GM21619 (cell line): ENCODE measurements around the gene SHISA7.
A peak's percentile ranks its signal among the peaks of the same experiment; 100 is the strongest.

Experiments used
- ATAC-seq: cut with Tn5 transposase; IDR thresholded peaks from one replicate; pipeline ENCODE4 v1.9.1; 2021; ENCODE audit not compliant: unreplicated experiment

Gene SHISA7

DNA sequence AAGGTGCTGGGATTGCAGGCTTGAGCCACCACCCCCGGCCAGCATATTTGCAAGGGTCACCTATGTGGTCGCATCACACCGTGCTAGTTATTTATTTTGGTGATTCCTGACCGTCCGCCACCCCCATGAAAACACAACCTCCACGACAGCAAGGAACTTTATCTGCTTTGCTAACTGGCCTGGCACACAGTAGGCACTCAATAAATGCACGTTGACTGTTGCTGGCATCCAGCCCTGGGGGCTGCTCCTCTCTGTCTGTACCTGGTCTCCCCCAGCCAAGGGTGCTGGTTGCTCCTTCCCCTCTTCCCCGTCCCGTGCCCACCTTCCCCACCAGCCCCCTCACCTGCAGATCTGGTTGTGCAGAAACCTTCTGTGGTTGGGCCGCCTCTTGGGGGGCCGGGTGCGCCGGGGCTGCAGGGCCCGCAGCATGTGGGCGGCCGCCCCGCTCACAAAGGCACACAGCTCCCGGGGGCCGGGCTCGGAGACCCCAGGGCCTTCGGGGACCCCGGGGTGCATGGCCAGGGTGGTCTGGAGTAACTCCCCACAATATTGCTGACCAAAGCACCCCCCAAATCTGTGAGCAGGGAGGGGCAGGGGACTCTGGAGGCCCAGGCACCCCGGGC is 21.1 kb upstream of the SHISA7 start:
- ATAC-seq = no peak

DNA sequence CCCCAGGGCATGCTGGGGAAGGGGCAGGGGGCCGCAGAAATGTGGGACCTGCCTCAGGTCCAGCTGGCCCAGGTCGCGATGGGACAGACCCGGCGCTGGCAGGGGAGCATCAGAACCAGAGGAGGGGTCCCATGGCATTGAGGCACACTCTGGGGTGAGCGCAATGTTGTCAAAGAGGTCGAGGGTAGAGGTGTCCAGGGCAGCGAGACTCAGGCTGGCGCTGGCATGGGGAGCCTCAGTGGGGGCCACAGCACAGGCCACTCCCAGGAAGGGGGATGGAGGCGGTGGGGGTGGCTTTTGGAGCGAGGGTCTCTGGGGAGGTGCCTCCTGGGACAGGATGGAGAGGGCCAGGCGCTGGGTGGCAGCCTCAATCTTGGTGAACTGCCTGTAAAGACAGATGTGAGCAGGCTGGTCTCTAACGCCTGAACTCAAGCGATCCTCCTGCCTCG is 20.5 kb upstream of the SHISA7 start:
- no peak for ATAC-seq

DNA sequence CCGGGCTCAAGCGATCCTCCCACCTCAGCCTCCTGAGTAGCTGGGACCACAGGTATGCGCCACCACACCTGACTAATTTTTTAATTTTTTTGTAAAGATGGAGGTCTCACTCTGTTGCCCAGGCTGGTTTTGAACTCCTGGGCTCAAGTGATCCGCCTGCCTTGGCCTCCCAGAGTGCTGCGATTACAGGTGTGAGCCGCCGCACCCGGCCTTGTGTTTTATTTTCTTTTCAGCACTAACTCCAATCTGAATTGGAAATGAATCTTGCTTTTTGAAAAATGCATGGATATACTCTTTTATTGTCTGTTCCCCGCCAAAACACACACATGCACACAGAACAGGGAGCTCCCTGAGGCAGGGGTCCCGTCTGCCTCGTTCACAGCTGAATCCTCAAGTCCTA is 19.6 kb upstream of the SHISA7 start:
- ATAC-seq = no peak

DNA sequence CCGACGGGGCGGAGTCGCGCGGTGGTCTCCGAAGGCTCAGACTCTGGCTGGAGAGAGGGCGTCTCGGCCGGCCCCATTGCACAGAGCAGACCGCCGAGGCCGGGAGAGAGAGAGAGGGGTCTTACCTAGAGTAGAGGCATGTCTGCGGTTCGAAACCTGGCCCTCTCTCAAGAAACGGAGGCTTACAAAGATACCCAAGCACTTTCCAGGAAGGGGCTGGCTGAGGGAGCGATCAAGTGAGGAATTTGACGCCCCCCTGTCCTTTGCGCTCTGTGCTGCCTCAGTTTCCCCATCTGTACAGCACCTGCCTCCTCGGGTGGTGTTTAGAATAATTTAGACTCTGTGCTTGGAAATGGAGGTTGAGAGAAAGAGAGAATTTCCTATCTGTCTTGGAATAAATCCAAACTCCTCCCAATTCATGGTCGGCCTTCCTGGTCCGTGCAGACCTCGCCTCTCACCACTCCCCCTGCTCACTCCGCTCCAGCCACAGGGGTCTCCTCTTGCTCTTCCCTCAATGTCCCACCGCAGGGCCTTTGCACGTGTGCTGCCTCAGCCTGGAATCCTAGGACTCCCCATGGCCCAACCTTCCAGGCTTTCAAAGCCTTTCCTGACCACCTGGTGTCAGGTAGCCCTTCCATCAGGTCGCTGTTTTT is 19.0 kb upstream of the SHISA7 start:
- no peak for ATAC-seq

DNA sequence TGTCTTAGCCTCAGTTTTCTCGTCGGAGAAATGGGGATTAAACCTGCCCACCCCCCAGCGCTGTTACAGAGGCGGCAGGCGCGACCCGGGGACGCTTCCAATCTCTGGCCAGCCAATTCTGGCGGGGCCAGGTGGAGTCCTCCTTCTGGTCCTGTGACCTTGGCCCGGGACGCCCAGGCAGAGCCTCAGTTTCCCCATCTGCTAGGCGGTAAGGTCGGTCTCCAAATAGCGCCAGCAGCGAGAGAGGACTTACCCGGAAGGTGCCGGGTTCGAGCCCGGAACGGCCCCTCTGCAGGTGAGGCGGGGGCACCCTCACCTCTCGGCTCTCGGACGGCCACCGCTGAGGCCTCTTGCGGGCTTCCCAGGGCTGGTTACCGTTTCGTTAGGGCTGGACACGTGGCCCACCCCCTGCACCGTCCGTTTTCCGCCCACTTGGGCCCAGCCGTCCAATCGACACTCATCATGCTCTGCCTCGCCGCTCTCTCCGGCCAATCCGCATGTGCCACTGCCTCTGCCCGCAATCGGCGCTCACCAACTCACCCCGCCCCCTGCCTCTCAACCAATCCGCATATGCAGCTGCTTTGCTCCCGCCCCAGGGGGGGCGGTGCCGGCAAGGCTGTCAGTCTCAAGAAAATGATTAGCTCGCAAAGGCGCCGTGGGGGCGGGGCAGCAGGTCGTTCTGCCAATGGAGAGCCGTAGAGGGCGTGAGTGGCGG is 18.3 kb upstream of the SHISA7 start, which contains the start of gene ISOC2:
ISOC2 (minus strand) TSS at position 384 of the 715 bp plus-strand sequence. CDS start 5,156 bp downstream, outside the sequence.
- peak; percentile 93 for ATAC-seq

DNA sequence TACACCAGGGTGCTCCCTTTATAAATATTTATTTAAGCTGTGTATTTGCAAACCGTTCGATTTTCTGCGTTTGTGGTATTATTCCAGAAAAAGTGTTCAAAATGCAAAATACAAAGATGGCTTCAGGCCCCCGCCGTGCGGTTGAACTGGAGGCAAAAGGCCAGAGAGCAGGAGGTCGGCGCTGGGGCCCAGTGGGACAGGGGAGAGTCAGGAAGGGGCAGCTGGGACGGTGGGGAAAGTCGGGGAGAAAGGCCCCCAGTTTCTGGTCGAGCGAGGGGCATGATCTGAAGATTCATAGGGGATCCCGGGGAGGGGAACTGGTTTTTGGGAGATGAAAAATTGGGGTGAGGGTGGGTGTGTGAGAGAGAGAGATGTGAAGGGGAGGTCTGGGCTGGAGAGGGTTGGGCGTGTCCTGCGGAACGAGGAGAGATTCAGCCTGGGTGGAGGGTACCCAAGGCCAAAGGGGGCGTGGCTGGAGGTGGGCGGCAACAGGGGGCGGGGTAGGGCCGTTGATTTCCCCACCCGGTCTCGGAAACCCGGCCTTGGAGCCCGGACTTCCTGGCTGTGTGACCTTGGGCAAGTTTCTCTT is 17.7 kb upstream of the SHISA7 start:
- ATAC-seq = no peak

DNA sequence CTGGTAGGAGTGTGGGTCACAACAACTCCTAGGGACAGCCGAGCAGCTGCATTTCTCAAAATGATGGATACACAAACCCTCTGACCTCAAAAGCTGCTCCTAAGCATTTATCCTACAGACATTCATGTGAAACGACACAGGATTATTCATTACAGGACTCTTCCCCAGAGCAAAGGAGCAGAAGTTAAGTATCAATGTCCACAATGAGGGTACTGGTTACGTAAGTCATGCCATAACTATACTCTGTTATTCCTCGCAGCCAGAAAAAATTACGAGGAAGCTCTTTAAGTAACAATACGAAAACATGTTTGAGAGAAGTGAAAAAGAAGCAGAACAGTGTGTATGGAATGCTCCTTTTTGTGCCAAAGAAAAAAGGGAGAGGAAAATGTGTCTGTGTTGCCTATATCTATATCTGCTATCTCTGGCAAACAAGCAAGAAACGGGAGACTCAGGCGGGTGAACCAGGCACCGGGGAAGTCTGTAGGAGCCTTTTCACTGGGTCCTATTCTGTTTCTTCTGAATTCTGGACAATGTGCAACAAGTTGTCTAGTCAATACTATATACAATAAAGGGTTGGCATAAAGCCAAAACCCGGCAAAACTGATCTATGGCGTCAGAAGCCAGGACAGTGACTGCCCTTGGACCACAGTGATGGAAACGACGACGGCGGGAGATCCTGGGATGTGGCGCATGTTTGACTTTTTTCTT is 17.0 kb upstream of the SHISA7 start:
- no peak for ATAC-seq

DNA sequence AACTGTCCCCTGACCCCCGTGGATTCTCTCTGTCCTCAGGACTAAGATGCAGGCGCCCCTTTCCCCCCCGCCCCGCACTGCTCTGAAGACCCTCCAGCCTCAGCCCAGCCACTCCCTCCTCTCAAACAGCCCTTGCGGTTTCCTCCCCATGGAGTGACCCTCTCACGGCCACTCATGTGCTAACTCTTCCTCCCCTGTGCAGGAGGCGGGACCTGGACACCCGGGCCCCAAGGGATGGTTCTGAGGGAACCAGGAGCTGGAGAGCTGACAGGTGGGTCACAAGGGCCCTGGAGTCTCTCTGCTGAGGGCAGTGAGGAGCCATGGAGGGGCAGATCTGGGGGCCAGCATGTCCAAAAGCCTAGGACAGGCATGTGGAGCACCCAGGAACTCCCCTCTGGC is 16.4 kb upstream of the SHISA7 start:
- ATAC-seq = no peak

DNA sequence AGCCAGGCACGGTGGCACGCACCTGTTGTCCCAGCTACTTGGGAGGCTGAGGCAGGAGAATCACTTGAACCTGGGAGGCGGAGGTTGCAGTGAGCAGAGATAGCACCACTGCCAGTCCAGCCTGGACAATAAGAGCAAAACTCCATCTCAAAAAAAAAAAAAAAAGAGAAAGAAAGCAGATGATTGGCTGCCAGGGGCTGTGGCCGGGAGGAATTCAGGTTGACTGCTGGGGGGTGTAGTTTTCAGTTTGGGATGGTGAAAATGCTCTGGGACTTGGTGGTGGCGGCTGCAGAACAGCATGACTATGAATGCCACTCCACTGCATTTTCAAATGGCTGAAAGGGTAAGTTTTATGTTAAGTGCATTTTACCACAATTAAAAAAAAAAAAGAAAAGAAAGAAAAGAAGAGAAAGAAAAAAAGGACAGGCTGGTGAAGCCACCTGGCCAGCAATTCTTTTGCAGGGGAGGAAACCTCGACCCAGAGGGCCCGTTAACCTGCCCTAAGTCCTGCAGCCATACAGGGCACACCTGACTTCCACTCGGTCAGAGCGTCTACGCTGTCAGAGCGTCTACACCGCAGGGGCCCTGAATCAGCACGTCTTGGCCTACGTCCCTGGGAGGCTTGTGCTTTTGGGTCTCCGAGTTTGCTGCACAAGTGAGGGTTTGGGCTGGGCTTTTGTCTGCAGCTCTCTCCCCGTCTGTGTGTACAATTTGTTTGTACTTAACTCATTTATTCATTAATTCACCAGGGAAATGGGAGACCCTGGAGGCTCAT is 14.8 kb upstream of the SHISA7 start:
- ATAC-seq = no peak

DNA sequence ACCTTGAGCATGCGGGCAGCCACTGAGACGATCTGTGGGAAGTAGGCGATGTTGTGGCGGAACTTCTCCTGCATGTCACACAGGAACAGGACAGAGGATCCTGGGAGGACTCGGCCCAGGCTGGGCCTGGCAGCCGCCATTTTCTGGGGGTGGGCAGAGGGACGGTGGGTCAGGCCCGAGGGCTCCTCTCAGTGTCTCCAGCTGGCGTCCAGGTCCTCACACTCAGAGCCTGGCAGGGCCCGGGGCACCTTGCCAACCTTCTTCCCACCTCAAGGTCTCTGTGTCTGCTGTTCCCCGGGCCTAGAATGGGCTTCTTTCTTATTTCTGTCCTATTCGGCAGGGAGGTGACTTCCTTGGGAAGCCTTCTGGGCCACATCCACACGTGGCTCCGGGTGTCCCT is 13.2 kb upstream of the SHISA7 start:
- no peak for ATAC-seq

DNA sequence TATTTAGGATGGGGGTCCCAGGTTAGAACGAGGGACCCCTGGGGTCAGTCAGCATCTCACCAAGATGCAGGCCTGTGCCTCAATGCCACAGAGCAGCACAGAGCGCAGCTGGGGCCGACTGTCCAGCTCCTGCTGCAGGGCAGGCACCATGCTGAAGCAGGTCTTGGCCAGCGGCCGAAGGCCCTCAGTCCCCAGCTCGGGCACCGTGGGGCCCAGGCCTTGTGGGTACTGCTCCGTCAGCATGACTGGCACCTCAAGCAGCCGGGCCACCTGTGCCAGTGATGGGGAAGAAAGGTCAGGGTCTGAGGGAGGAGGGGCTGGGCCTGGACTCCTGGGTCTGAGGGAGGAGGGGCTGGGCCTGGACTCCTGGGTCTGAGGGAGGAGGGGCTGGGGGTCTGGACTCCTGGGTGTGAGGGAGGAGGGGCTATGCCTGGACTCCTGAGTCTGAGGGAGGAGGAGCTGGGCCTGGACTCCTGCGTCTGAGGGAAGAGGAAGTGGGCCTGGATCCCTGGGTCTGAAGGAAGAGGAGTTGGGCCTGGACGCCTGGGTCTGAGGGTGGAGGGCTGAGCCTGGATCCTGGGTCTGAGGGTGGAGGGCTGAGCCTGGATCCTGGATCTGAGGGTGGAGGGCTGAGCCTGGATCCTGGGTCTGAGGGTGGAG is 12.6 kb upstream of the SHISA7 start:
- ATAC-seq = no peak

DNA sequence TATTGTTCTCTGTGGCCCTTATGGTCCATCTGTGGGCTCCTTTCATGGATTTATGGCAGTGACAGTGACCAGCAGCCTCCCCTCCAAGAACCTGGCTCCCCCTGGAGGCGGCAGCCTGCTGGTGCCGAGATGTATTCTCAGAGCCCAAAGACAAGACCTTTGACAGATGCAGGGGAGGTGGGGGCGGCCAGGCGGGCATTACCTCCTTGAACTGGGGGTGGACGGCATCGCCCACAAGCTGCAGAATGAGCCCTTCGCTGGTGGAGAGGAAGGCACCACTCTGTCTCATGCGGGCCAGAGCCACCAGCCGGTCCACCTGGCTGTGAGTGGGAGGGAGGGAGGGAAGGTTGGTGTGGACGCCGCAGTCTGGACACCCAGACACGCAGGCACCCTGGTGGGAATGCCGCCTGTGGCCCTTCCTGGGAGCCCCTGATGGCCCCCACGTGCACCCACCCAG is 11.7 kb upstream of the SHISA7 start:
- ATAC-seq = no peak

DNA sequence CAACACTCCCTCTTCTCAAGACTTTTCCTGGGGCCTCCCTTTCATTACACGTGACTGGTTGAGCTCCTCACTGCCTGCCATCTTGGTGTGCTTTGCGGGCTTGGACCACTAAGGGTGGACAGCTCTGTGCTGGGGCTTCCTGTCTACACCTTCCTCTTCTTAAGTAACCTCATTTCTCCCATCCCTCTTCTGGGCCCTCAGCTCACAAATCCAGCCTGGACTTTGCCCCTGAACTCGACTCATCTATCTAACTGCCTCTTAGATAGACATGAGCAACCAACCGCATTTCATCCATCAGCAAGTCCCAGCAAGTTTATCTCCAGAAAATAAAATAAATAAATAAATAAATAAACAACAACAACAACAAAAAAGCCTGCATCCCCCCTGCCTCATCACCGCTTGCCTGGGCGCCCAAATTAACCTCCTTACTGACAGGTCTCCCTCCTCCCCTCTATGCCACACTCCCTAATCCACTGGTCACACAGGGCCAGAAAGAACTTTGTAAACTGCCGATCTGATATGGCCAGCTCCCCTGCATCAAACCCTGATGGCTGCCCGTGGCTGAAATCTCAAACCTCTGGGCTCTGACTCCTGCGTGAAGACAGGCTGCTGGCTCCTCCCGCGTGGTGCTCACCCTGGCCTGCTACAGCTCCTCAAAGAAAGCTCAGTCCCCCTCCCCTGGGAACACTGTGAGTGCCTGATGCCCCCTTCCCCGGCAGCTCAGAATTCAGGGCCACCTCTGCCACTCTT is 10.6 kb upstream of the SHISA7 start:
- ATAC-seq = no peak

DNA sequence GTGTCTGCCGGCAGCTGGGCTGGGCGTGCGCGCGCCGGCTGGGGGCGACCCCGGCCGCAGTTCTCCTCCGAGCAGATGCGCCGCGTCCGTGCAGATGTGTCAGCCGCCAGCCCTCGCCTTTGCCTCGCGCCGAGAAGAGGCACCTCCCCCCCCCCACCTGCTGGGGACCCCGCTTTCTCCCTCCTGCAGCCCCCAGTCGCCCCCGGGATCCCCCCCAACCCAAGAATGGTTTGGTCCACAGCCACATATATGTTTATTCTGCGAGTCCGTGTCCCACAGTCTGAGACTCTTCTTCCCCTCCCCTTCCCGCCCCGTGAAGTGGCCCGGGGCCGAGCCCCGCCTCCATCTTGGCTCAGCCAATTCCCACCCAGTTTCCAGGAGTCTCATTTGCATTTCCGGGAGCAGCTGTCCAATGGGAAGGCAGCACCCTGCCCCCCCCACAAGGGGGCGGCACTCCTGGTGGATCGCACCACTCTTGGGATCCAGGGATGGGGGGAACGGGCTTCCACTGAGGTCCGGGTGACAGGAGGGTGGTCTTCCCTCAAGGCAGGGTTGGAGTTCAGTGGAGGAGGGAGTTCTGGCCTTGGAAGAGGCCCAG is 9.7 kb upstream of the SHISA7 start:
- no peak for ATAC-seq

DNA sequence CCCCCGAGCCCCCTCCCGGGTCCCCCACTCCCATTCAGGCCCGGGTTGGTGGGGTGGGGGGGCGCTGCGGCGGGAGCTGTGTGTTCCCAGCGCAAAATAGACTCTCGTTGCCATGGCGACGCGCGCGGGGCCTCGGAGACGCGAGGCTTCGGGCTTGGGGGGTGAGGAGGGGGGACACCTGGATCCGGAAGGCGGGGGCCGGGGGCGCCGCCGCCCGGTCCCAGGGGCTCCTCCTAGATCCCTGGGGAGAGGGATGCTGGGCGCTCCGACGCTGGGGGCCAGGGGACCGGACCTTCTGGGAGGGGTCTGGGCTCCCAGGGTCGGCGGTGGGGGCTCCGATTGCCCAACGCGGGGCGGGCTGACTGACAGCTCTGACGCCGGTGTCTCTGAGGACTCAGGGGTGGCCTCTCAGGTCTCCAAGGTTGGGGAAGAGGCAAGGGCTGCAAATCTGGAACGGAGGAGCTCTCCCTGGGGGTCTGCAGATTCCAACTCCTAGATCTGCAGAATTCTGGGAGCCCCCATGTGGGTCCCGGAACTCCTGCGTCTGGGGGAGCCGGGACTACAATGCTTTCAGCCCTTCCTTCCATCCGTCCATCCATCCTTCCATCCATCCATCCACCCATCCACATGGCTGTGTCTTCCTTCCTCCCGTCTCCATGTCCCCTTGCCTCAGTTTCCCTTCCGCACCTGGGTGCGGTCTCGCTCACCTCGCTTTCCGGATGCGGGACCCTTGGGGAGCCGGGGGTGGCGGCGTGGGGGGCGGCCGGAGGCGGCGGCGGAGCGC is 9.1 kb upstream of the SHISA7 start:
- ATAC-seq = no peak

DNA sequence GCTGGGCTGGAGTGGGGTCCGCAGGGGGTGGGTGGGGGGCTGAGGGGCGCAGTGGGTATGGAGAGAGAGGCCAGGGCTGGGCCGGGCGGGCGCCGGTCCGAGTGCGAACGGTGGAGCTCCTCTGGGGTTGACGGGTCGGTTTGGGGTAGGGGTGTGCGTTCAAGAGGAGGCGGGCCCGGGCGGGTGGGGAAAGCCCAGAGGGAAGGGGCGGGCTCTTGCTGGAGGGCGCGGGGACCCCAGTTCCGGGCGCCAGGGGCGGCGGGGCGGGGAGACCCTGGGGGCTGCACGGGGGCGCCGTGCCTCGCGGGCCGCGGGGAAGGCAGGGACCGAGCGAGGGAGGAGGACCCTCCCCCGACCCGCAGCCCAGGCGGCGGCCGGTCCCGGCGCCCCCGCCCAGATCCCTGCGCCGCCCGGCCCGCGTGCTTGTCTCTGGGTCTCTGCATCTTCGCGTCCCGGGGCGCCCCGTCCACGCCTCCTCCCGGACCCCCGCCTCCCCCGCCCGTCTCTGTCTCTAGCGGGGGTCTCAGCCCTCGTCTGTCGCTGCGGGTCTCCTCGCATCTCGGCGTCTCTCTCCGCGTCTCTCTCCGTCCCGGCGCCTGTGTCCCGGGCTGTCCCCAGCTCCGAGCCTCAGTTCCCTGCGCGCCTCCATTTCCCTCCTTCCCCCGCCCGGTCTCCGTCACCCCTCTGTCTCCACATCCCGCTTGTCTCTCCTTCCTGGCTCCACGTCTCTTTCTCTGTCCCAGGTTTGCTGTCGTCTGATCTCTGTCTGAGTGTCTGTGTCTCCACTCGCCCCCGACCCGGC is 8.3 kb upstream of the SHISA7 start:
- ATAC-seq = no peak

DNA sequence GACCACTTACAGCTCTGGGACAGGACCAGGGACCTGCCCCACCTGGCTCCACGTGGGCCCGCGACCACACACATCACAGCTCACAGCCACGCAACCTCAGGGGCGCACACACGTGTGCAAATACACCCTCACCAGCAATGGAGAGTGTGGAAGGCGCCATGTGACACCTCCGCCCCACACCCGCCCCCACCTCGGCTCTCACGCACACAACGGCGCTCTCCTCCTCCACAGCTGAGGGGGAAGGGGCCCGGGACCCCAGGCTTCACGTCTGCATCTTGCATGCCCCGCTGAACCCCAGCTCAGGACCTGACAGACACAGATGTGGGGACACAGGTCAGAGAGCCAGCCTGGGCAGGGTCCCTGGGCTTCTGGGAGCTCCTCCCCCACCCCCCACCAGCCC is 6.4 kb upstream of the SHISA7 start:
- ATAC-seq = no peak
